ENCODE results near the gene CLNK.
A peak's percentile ranks its signal among the peaks of the same experiment; 100 is the strongest.

CLNK gene

DNA sequence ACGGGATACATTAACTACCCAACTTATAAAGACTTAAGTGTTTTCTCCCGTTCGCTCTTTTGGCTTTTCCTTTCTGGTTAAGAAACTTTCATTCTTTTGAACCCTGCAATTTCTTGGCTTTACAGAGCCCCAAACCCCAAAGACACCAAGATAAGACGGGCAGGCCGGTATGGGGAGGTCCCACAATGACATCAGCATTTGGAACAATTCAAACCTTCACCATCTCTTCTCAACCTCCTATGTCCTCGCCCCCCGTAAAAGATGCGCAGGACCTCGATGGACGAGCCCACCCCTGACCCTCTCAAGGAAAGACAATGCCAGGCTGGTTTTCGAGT lies 228.3 kb downstream of the CLNK start:
- H3K4me1 Mint-ChIP-seq (ENCODE audit: low read depth), result peaks cover 36% of the 10 kb centered on the region
- H3K27me3 Mint-ChIP-seq (ENCODE audit: low read depth), result peaks cover 20% of the 10 kb centered on the region
- H3K27ac Mint-ChIP-seq, result peak overlapping the region; percentile 94
- H3K4me3 Mint-ChIP-seq, result peak overlapping the region; percentile 92
- no peaks in the 10 kb centered on the region for H3K9me3 Mint-ChIP-seq
- peaks cover 39% of the 10 kb centered on the region for H3K36me3 Mint-ChIP-seq (ENCODE audit: low read depth)

DNA sequence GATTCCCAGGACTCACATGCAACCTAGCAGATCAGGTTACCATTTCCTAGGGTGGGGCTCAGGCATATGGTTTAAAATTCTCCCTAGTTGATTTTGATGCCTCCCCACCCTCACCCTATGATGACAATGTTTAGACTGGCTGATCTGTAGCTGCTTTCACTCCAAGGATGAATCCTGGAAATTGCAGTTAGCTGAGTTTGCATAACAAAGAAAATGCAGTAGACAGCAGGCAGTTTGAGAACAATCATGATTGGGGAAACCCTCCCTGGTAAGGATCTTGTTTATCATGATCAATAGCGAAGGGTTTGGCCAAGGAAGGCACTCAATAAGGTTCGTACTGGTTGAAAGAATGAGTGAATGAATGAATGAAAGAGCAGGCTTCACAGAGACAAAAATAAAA lies 229.4 kb downstream of the CLNK start:
- Mint-ChIP-seq H3K9me3 (no peaks in the 10 kb centered on the region), H3K4me1 (ENCODE audit: low read depth) (peaks cover 31% of the 10 kb centered on the region), H3K27ac (no peak overlapping the region), H3K4me3 (no peak overlapping the region), H3K27me3 (ENCODE audit: low read depth) (peaks cover 15% of the 10 kb centered on the region), H3K36me3 (ENCODE audit: low read depth) (peaks cover 47% of the 10 kb centered on the region)

DNA sequence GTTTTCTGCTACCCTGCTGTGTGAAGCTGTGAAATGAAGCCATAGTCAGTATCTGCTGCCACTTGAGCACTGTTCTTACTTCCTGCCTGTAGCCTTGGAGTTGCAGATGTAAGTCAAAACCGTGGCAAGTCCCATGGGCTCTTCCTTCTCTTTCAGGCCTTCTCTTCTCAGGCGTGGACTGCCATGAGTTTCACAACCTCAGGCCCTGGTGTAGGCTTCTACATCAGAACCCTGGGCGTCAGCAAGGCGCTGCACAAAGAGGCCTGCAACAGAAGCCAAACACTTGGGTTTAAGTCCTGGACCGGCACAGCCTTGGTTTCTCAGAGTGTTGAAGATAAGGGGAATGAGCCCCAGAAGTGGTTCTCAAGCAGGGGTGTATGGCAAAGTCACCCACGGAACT lies 229.8 kb downstream of the CLNK start:
- Mint-ChIP-seq H3K27ac (no peak overlapping the region), H3K9me3 (no peaks in the 10 kb centered on the region), H3K4me3 (no peak overlapping the region), H3K36me3 (ENCODE audit: low read depth) (peaks cover 51% of the 10 kb centered on the region), H3K27me3 (ENCODE audit: low read depth) (peaks cover 13% of the 10 kb centered on the region), H3K4me1 (ENCODE audit: low read depth) (peaks cover 30% of the 10 kb centered on the region)

DNA sequence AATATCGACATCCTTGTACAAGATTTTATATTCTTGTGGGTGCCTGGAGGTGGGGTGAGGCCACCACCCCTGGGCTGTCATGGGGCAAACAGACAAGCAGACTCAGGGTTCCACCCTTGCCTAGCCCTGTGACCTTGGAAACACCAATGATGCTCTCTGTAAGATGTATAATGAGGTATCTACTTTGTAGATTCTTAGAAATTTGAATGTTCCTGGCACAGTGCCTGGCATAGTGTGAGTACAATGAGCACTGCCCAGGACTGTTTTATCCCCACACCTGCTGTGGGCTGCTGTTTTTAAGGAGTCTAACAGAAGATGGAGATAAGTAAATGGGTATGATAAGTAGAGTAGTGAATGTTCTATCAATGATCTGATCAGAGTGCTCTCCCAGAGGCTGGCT lies 230.4 kb downstream of the CLNK start:
- Mint-ChIP-seq H3K9me3 (no peaks in the 10 kb centered on the region), H3K4me1 (ENCODE audit: low read depth) (peaks cover 27% of the 10 kb centered on the region), H3K27ac (no peak overlapping the region), H3K27me3 (ENCODE audit: low read depth) (peaks cover 7% of the 10 kb centered on the region), H3K36me3 (ENCODE audit: low read depth) (peaks cover 56% of the 10 kb centered on the region), H3K4me3 (no peak overlapping the region)

DNA sequence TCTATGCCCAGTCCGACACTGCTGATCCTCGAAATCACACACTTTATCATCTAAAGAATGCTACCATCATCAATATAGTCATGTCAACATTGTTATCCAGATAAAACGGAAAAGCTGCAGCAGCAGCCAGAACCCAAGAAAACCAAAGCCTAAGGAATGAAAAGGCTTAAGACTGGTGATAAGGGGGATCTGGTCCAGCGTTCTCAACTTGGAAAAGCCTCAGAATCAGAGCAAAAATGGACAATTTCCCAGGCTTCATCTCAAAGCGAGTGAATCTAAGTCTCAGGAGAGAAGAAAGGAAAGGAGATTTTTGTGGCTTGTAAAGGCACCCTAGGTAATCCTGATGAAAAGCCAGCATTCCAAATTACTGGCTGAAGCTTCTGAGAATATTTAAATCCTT lies 235.6 kb downstream of the CLNK start:
- H3K27ac Mint-ChIP-seq, result no peak overlapping the region
- peaks cover 44% of the 10 kb centered on the region for H3K9me3 Mint-ChIP-seq
- H3K27me3 Mint-ChIP-seq (ENCODE audit: low read depth), result no peaks in the 10 kb centered on the region
- no peak overlapping the region for H3K4me3 Mint-ChIP-seq
- peaks cover 6% of the 10 kb centered on the region for H3K4me1 Mint-ChIP-seq (ENCODE audit: low read depth)
- peaks cover 89% of the 10 kb centered on the region for H3K36me3 Mint-ChIP-seq (ENCODE audit: low read depth)

DNA sequence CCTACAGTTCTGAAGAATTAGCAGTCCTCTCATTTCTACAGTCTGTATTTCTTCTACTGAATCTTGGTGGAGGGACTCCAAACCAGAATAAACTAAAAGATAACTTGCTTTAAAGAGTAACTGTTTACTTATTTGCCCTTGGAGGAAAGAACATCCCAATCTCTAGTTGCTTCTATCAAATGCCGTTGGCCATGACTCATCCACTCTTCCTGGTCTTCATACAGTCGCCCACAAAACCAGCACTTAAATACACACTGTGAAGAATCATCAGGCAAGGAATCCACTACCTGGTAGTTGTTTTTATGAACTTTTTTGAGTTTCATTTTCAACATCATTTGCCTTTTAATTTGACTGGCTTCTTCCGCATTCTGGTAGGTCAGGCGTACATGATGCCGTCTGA lies 241.6 kb downstream of the CLNK start:
- peaks cover 70% of the 10 kb centered on the region for H3K36me3 Mint-ChIP-seq (ENCODE audit: low read depth)
- H3K4me3 Mint-ChIP-seq, result no peak overlapping the region
- H3K4me1 Mint-ChIP-seq (ENCODE audit: low read depth), result peaks cover 5% of the 10 kb centered on the region
- peaks cover 56% of the 10 kb centered on the region for H3K9me3 Mint-ChIP-seq
- H3K27ac Mint-ChIP-seq, result no peak overlapping the region
- H3K27me3 Mint-ChIP-seq (ENCODE audit: low read depth), result no peaks in the 10 kb centered on the region

DNA sequence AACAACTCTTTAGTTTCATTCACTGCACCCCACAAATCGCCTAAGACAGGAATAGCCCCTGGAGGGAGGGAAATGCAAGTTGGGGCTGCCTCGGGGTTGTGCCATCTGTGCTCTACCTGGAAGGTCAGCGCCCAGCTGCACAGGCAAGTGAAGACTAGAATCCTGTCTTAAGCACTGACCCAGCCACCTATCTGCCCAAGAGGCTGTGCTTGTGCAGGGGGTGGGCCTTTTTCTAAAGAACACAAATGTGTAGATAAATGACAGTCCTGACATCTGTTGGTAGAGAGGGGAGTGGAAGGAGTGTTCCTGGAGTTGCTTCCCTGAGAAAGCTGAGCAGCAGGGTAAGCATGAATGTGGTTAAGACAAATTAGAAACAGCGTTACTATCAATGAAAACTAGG lies 243.1 kb downstream of the CLNK start:
- Mint-ChIP-seq H3K36me3 (ENCODE audit: low read depth) (peaks cover 62% of the 10 kb centered on the region), H3K9me3 (peaks cover 47% of the 10 kb centered on the region), H3K27ac (no peak overlapping the region), H3K27me3 (ENCODE audit: low read depth) (no peaks in the 10 kb centered on the region), H3K4me3 (no peak overlapping the region), H3K4me1 (ENCODE audit: low read depth) (peaks cover 5% of the 10 kb centered on the region)

DNA sequence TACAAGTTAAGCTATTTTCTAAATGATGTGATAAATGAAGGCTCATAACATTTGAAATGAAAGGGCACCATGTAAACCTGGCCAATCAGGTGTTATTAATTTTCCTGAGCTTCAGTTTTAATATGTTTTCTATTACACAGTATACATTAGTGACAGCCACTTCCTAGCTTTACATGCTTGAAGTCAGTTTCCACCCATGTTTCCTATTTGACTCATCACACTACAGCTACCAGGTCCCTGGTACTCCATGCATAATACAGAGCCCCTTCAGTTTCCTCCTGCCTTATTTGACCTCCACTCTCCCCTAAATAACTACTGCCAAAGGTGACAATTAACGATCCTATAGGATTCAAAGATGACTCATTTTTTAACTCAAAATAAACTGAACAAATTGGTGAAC lies 245.6 kb downstream of the CLNK start:
- peaks cover 5% of the 10 kb centered on the region for H3K4me1 Mint-ChIP-seq (ENCODE audit: low read depth)
- H3K27me3 Mint-ChIP-seq (ENCODE audit: low read depth), result no peaks in the 10 kb centered on the region
- peaks cover 36% of the 10 kb centered on the region for H3K36me3 Mint-ChIP-seq (ENCODE audit: low read depth)
- H3K9me3 Mint-ChIP-seq, result peaks cover 22% of the 10 kb centered on the region
- no peak overlapping the region for H3K27ac Mint-ChIP-seq
- no peak overlapping the region for H3K4me3 Mint-ChIP-seq

DNA sequence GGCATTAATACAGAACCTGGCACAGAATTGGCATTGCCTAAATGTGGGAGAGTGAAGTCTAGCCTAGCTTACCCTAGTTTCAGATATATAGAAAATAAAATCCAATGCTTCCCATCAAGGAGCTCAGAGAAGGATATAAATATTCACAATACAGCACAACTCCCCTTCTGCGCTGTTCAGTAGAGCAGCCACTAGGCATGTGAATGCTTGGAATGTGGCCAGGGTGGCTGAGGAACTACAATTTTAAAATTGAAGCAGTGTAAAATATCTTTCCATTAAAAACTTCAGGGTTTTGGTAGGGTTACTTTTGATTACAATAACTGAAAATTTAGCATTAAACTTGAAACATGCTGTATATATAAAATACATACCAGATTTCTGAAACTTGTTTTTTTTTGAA lies 246.8 kb downstream of the CLNK start:
- Mint-ChIP-seq H3K4me3 (no peak overlapping the region), H3K27me3 (ENCODE audit: low read depth) (no peaks in the 10 kb centered on the region), H3K36me3 (ENCODE audit: low read depth) (peaks cover 24% of the 10 kb centered on the region), H3K27ac (no peak overlapping the region), H3K4me1 (ENCODE audit: low read depth) (peaks cover 5% of the 10 kb centered on the region), H3K9me3 (peaks cover 13% of the 10 kb centered on the region)

Data from T-helper 1 cell treated with Interleukin-12 subunit alpha and Interleukin-12 subunit beta and Interleukin-4 antibody, amounts not matched to agents 30 μg/mL and 1 μg/mL, for 36 hours (primary cell).